ENCODE measurements around the gene TSPAN13. TPM values are rescaled to one million over a fixed set of nuclear protein-coding genes. Genes with fewer than 3 reads are reported as not detected.

The TSPAN13 gene
- polyA plus RNA-seq, 2 of the 4 experiments (the other 2 are of a cell fraction) = 9.6 to 40.7 TPM

DNA sequence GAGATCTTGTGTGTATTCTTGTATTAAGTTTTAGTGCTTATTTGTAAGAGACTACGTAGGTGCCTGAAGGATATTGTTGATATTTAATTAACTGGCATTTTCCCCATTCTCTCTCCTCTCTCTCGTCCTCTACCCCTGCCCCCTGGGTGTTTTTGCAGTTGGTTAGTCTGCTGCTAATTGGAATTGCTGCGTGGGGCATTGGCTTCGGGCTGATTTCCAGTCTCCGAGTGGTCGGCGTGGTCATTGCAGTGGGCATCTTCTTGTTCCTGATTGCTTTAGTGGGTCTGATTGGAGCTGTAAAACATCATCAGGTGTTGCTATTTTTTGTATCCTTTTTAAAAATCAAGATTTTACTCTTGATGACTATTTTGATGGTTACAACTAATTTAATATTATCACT lies 22.5 kb downstream of the TSPAN13 start:
- H3K9me3 ChIP-seq = no peaks in the 10 kb centered on the region
- ATAC-seq = no peak
- ChIA-PET CTCF (no interaction called here), POLR2A (no interaction called here)
- no peak overlapping the region for H3K4me2 ChIP-seq
- no peak overlapping the region for H3K27ac ChIP-seq
- no peaks in the 10 kb centered on the region for H3K4me1 ChIP-seq
- FAIRE-seq = no peak
- 86% methylated on average over 7 of the region's 7 CpGs for WGBS (ENCODE audit: missing lambda C conversion rate)
- H3K4me3 ChIP-seq = no peak overlapping the region
- TF ChIP-seq TP53 (CRISPR knock-in tag; IDR thresholded peaks at IDR 0.05) (no peak), ZC3H11A (IDR thresholded peaks at IDR 0.05) (no peak), ATOH8 (CRISPR knock-in tag; IDR thresholded peaks at IDR 0.05; ENCODE audit: low read depth) (no peak), CEBPB (IDR thresholded peaks at IDR 0.05) (no peak), EHMT2 (IDR thresholded peaks at IDR 0.05; ENCODE audit: low read depth) (no peak)
- no peak for DNase-seq (ENCODE audit: low read depth in 1 of 2, low spot score in 1 of 2)

- TF ChIP-seq HOXB13 (CRISPR knock-in tag; IDR thresholded peaks at IDR 0.05; ENCODE audit: low read depth) (no peak), HOXA7 (CRISPR knock-in tag; IDR thresholded peaks at IDR 0.05) (no peak), MAZ (IDR thresholded peaks at IDR 0.05; ENCODE audit: borderline replicate concordance, low read depth, low read length) (no peak), FOSL2 (IDR thresholded peaks at IDR 0.05) (no peak), FOSL2 (CRISPR knock-in tag; IDR thresholded peaks at IDR 0.05) (no peak), PHF8 (IDR thresholded peaks at IDR 0.05; ENCODE audit: borderline replicate concordance, low read depth) (no peak), NFE2L2 (conservative IDR thresholded peaks at IDR 0.05; ENCODE audit: low read length) (no peak), TFCP2L1 (CRISPR knock-in tag; IDR thresholded peaks at IDR 0.05) (no peak), HEYL (CRISPR knock-in tag; IDR thresholded peaks at IDR 0.05) (no peak), POLR2A (IDR thresholded peaks at IDR 0.05; ENCODE audit: low read length) (no peak), RAD21 (conservative IDR thresholded peaks at IDR 0.05 in 1 of 2, IDR thresholded peaks at IDR 0.05 in 1 of 2) (no peak), CHD4 (IDR thresholded peaks at IDR 0.05; ENCODE audit: borderline replicate concordance) (no peak)
- Histone ChIP-seq H3K4me1 (no peaks in the 10 kb centered on the region), H3K9me3 (no peaks in the 10 kb centered on the region), H3K4me3 (no peak overlapping the region), H3K27ac (no peak overlapping the region), H3K4me2 (no peak overlapping the region)
- ChIA-PET POLR2A (no interaction called here), CTCF (no interaction called here)
- DNase-seq (ENCODE audit: low read depth in 1 of 2, low spot score in 1 of 2) (no peak), ATAC-seq (no peak), FAIRE-seq (peak; percentile 23)
- WGBS (ENCODE audit: missing lambda C conversion rate) = 96% methylated on average over 3 of the region's 3 CpGs
These were observed 24.9 kb downstream of the TSPAN13 start for GRCh38 chr7:16778476-16778875.

DNA sequence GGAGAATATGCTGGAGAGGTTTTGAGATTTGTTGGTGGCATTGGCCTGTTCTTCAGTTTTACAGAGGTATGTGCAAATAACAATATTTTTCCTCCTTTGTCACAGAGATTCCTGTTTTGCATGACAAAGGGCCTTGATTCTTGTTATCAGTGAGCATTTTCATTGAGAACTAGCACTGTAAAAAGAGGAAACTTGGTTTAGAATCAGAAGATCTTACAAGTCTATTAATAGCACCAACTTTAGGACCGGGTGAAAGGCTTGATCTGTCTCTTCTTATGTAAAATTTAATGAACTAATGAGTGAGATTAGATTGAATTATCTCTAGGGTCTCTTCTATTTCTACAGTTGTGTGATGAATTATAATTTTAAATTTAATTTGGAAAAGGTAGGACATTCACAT lies 25.5 kb downstream of the TSPAN13 start:
- WGBS (ENCODE audit: missing lambda C conversion rate) = 92% methylated on average over 1 of the region's 1 CpG
- TF ChIP-seq CBX8 (IDR thresholded peaks at IDR 0.05) (no peak), POLR2AphosphoS2 (conservative IDR thresholded peaks at IDR 0.05; ENCODE audit: low read length) (no peak), CBX2 (IDR thresholded peaks at IDR 0.05; ENCODE audit: borderline replicate concordance, low read depth) (no peak), KDM1A (IDR thresholded peaks at IDR 0.05; ENCODE audit: low read depth) (no peak), HDAC2 (IDR thresholded peaks at IDR 0.05) (no peak), RAD21 (conservative IDR thresholded peaks at IDR 0.05 in 1 of 2, IDR thresholded peaks at IDR 0.05 in 1 of 2) (no peak), ZSCAN20 (CRISPR knock-in tag; IDR thresholded peaks at IDR 0.05) (no peak), CTCF (IDR thresholded peaks at IDR 0.05) (no peak), TP53 (CRISPR knock-in tag; IDR thresholded peaks at IDR 0.05) (no peak), REST (IDR thresholded peaks at IDR 0.05) (no peak), PHF8 (IDR thresholded peaks at IDR 0.05; ENCODE audit: borderline replicate concordance, low read depth) (no peak), ZNF302 (CRISPR knock-in tag; IDR thresholded peaks at IDR 0.05) (no peak), TFCP2L1 (CRISPR knock-in tag; IDR thresholded peaks at IDR 0.05) (no peak), SREBF2 (IDR thresholded peaks at IDR 0.05) (no peak), RFX5 (IDR thresholded peaks at IDR 0.05) (no peak)
- TF ChIP-seq, protein P1, sequence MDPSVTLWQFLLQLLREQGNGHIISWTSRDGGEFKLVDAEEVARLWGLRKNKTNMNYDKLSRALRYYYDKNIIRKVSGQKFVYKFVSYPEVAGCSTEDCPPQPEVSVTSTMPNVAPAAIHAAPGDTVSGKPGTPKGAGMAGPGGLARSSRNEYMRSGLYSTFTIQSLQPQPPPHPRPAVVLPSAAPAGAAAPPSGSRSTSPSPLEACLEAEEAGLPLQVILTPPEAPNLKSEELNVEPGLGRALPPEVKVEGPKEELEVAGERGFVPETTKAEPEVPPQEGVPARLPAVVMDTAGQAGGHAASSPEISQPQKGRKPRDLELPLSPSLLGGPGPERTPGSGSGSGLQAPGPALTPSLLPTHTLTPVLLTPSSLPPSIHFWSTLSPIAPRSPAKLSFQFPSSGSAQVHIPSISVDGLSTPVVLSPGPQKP (IDR thresholded peaks at IDR 0.05; ENCODE audit: low read depth, low read length) = no peak
- Histone ChIP-seq H3K4me2 (no peak overlapping the region), H3K27ac (no peak overlapping the region), H3K9me3 (no peaks in the 10 kb centered on the region), H3K4me1 (no peaks in the 10 kb centered on the region), H3K4me3 (no peak overlapping the region)
- ChIA-PET POLR2A (no interaction called here), CTCF (no interaction called here)
- ATAC-seq = no peak
- no peak for FAIRE-seq
- DNase-seq (ENCODE audit: low read depth in 1 of 2, low spot score in 1 of 2) = no peak

Measured in A549 (cell line).